LNCAP (cell line): ENCODE data around the gene KRTAP4-5.
"Not testable (repeated sequence)": the region's sequence is repeated elsewhere in the genome, so short reads cannot be mapped to it uniquely, and the experiment has no call there.

Experiments
- CTCF ChIP-seq: fragments of 450-650 bp; IDR thresholded peaks from 2 replicates; pipeline ENCODE4 v1.5.1; 2017; ENCODE audit warnings: mild to moderate bottlenecking

KRTAP4-5 gene

DNA sequence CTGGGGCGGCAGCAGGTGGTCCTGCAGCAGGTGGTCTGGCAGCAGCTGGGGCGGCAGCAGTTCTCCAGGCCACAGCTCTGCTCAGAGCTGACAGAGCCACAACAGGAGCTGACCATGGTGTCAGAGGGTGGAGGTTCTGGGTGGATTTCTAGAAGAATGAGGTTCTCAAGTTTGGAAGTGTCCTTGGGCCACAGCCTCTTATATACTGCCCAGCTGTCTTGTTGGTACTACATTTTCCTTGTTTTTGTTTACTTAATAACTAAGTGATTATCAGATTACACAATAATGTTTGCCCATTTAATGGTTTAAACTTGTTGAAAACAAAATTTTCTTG lies at the start of gene KRTAP4-5:
Gene KRTAP4-5 (minus strand): TSS at position 174 of the 334 bp plus-strand sequence. CDS start 58 bp downstream, at position 116.
- no peak for TF ChIP-seq CTCF

DNA sequence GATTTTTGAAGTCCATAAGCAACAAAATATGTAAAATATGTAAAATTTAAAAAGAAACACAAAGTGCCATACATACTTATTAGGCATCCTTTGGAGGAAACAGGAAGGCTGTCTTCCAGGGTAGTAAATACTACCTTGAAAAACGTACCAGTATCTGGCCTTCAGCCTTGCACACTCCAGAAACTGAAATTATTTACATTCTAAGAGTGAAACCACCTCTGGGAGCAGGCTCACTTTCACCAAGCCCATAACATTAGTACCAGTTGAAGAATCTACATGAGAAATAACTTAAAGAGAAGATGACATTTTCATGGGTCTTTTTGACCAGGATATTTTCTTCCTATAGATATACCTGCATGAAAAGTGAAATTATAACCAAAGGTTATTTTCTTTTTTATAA lies 46.4 kb upstream of the KRTAP4-5 start:
- no peak for TF ChIP-seq CTCF

DNA sequence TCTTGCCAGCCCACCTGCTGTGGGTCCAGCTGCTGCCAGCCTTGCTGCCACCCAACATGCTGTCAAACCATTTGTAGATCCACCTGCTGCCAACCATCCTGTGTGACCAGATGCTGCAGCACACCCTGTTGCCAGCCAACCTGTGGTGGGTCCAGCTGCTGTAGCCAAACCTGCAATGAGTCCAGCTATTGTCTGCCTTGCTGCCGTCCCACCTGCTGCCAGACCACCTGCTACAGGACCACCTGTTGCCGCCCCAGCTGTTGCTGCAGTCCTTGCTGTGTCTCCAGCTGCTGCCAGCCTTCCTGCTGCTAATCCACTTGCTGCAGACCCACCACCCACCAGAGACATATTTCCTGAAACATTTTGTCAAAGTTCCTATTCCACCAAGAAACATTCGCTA lies 40.7 kb upstream of the KRTAP4-5 start:
- TF ChIP-seq CTCF = no peak

DNA sequence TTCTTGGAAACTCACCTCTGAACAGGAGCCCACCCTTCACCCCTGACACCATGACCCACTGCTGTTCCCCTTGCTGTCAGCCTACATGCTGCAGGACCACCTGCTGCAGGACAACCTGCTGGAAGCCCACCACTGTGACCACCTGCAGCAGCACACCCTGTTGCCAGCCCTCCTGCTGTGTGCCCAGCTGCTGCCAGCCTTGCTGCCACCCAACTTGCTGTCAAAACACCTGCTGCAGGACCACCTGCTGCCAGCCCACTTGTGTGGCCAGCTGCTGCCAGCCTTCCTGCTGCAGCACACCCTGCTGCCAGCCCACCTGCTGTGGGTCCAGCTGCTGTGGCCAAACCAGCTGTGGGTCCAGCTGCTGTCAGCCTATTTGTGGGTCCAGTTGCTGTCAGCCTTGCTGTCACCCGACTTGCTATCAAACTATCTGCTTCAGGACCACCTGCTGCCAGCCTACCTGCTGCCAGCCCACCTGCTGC lies 40.3 kb upstream of the KRTAP4-5 start, which contains the start of gene KRTAP9-1:
Gene KRTAP9-1 (plus strand): TSS at position 51 of the 482 bp plus-strand sequence. CDS start 0 bp downstream, at position 51.
- TF ChIP-seq CTCF = not testable (repeated sequence)

DNA sequence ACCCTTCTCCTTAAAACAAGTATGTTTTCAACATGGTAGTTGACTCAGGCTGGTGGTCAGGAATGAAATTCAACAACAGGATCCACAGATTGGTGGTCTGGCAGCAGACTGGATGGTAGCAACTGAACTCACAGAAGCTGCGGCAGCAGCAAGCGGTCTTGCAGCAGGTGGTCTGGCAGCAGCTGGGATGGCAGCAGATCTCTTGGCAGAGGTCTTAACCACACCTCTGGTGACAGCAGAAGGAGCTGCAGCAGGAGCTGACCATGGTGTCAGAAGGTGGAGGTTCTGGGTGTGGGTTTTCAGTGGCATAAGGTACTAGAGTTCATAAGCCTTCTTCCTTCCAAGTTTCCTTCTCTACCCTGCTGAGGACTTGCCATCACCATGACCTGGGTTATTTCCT lies 37.2 kb upstream of the KRTAP4-5 start:
- TF ChIP-seq CTCF = no peak

GRCh38 chr17:41185001-41185400 lies 35.4 kb upstream of the KRTAP4-5 start:
- TF ChIP-seq CTCF = no peak

DNA sequence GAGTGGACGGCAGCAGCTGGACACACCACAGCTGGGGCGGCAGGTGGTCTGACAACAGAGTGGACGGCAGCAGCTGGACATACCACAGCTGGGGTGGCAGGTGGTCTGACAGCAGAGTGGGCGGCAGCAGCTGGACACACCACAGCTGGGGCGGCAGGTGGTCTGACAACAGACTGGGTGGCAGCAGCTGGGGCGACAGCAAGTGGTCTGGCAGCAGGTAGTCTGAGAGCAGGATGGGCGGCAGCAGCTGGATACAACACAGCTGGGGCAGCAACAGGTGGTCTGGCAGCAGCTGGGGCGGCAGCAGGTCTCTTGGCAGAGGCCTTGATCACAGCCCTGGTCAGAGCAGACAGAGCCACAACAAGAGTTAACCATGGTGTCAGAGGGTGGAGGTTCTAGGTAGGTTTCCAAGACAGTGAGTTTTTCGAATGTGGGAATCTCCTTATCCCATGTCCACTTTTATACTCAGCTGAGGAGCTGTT lies 34.9 kb upstream of the KRTAP4-5 start, which contains the start of gene KRTAP4-1:
Gene KRTAP4-1 (minus strand): TSS at position 432 of the 482 bp plus-strand sequence. CDS start 57 bp downstream, at position 375.
- no peak for TF ChIP-seq CTCF
